Measurements from ENCODE around the gene EDN2.

EDN2 gene

GRCh38 chr1:41434748-41435449, 49.6 kb downstream of the EDN2 start:
- DNase-seq, result no peak

DNA sequence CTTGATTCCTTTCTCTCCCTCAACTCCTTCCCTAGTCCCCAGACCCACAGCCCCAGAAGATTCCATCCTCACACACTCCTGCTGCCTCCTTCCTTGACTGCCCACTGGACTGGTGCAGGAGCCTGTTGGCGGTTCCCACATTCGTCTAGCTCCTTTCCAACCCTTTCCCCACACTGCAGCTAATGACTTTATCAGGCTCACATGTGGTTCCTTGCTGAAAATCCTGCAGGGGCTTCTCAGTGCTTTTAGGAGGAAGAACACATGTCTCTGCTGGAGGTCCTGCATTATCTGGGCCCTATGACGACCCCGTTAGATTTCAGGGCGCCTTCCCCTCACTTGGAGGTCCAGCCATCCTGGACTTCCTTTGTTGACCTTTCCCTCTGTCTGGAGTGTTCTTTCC, 50.2 kb downstream of the EDN2 start:
- DNase-seq, result no peak

- no peak for DNase-seq
Measured at GRCh38 chr1:41433501-41433900, 51.0 kb downstream of the EDN2 start.

DNA sequence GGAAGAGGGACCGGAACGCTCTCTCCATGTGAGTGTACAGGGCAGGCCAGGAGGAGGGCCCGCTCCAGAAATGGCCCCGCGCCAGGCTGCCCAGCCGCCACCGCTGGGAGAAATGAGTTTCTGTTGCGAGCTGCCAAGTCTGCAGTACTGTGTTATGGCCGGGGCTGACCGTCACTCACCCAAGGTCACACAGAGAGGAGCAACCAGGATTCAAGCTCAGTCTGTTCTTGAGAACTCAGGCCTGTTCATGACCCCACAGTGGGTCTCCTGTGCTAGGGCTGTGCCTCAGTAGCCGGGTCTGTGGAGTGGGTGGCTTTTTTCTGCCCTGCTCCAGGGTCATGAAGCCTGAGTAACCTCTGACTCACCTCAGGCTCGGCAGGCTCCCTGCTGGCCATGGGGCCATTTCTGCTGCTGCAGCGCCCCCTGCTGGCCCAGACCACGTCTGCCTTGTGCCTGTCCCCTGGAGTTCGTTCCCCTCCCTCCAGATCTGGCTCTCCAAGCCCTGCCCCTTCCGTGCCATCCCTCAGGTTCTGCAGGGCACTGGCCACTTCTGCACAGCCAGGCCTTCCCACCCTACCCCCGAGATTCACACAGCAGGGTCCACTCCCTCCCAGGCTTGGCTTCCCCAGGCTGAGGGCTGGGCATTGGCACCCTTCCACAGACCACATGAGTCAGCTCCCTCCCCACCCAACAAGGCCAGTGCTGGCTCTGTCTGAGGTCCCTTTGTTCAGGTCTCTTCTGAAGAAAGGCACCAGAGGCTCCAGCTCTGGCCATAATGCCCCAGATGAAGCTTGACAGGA, 51.8 kb downstream of the EDN2 start:
- peak; percentile 74 for DNase-seq

GRCh38 chr1:41431490-41432350, 52.8 kb downstream of the EDN2 start:
- no peak for DNase-seq

DNA sequence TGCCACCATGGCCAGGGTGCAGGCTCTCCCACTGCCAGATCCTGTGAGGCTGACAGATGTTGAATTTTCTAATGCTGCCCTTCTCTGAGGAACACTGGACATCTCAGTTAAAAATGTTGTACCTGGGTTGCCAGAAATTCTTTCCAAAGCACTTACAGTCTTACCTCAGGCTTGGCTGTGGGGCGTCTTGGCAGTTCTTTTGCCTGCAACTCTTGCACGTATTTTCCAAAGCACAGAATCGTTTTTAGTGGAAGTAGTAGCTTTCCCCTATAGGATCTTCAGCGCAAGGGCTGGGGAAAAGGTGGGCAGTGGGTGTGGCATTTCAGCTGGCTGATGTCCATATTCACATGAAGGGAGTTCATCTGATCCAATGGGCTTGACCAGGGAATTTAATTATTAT, 53.9 kb downstream of the EDN2 start:
- DNase-seq, result no peak

DNA sequence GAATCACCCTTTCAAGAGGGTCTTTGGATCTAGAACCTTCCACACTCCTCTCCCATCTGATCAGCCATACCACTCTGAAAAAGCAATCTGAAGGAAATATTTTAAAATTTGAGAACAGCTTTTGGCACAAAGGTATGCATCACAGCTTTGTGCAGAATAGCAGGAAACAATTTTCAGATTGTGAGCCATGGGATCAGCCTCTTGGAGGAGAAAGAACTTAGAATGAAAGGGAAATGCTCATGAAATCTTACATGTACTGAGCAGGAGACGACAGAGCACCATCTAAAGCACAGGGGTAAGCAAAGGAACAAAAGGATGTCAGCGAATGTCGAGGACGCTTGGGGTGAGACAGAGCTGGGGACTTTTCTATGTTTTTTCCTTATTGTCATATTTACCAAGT, 54.4 kb downstream of the EDN2 start:
- DNase-seq, result no peak

- no peak for DNase-seq
Measured at GRCh38 chr1:41429641-41430035, 54.8 kb downstream of the EDN2 start.

Data from 8988T (cell line).